DLD1 (cell line): Measurements from ENCODE around the gene BAIAP3.

Source experiments
- in situ Hi-C: cut with HindIII; loops from 2 replicates; pipeline ENCODE4 v1.10.0; 2017; ENCODE audit warnings: low sequenced_read_pairs

The BAIAP3 gene

DNA sequence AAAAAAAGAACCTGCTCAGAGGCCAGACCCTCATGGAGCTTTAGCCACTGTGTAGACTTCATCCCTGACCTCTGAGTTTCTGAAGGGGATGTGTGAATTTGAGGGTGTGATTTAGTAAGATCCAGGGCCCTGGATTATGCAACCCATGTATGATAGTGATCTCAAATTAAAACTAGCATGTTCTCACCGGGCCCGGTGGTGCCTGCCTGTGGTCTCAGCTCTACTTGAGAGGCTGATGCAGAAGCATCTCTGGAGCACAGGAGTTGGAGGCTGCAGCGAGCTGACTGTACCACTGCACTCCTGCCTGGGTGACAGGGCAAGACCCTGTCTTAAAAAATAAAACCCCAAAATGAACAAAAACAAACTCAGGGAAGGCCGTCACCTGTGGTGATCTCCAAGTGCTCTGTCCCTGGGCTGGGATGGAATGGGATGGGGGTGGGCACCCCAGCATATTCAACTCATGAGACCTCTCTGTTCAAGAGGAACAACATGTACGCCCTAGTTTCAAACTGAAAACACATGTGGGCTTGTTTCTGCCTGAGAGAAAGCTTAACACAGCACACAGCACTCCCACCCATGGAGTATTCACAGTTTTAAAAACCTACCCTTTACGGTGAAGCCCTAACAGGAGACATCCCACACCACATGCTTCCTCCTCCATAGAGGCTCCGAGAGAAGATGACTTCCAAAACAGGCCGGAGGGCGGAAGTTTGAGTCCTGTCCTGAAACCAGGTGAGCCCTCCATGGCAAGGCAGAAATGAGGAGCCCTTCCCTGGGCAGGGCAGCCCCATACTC, 48.4 kb downstream of the BAIAP3 start:
- in situ Hi-C loops = no loop called here

DNA sequence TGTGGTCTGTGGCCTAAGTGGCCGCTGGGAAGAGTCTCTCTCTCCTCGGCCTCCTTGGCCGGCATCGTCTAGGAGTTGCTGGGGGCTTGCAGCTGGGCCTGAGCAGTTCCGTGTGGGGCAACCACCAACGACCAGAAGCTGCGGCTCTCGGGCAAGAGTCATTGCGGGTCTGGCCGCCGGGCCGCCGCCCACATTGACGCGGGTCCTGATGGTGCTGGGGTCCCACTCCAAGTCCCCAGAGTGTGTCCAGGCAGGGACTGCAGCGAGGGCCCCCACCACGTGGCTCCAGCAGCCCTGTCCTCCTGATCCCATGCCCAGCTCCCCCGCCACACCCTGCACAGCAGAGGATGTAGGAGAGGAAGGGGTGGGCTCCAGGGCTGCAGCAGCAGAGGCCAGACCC, 50.1 kb downstream of the BAIAP3 start:
- in situ Hi-C loops = no loop called here

DNA sequence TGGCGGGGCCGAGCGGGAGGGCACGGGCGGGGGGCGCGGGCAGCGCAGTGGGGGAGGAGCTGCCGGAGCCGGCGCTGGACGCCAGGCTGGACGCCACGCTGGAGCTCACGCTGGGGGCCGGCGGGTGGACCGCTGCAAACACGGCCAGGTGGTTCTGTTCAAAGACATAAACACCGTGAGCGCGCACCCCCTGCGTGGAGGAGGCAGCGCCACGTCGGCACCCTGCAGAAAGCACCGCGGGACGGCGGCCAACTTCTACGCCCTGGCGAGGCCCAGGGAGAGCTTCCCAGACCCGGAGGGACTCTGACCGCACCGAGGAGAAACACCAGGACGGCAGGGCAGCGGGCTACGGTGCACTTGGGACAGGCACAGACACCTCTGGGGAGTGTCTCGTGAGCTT, 51.8 kb downstream of the BAIAP3 start:
- in situ Hi-C loops = no loop called here

DNA sequence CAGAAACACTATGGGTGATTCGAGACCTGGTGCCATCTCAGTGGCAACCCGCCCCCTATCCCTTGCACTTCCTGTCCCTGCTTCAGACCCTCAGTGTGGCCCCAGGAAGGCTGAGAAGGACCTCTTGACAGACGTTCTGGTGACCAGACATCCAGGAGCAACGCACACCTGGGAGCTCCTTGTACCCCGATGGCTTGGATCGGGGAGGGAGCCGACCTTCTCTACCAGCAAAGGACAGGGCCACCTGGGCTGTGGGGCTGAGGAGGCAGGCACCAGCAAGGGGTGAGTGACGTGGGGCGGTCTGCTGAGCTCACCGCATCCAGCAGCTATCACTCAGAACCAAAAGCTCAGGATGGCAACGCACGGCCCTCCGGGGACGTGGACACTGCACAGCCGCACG, 53.9 kb downstream of the BAIAP3 start:
- in situ Hi-C loops = no loop called here

DNA sequence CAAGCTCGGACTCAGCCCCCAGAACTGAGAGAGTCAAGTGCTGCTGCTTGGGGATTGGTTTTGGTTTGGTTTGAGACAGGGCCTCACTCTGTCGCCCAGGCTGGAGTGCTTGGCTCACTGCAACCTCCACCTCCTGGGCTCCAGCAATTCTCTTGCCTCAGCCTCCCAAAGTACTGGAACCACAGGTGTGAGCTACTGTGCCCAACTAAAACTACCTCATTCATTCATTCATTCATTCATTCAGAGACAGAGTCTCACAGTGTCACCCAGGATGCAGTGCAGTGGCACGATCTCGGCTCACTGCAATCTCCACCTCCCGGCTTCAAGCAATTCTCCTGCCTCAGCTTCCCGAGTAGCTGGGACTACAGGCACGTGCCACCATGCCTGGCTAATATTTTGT, 56.3 kb downstream of the BAIAP3 start:
- in situ Hi-C loops = no loop called here

DNA sequence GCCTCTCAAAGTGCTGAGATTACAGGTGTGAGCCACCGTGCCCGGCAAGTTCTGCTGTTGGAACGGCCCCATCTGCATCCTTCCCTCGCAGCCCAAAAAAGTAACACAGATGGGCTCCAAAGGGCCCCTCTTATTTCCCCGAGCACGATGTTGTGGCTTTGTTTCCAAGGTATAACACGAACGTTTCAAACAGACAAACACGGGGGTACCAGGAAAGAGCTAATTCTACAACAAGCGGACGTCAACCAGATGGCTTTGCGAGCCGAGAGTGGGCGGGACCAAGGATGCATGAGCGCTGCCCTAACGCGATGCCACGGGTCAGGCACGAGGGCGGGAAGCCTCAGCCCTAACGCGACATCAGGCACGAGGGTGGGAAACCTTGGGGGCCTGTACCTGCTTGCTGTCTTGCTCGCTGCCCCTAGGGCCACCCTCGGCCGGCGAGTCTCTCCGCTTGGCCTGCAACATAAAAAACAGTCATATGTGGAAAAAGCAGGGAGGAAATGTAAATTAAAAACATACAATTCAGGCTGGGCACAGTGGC, 56.9 kb downstream of the BAIAP3 start:
- in situ Hi-C loops = no loop called here

DNA sequence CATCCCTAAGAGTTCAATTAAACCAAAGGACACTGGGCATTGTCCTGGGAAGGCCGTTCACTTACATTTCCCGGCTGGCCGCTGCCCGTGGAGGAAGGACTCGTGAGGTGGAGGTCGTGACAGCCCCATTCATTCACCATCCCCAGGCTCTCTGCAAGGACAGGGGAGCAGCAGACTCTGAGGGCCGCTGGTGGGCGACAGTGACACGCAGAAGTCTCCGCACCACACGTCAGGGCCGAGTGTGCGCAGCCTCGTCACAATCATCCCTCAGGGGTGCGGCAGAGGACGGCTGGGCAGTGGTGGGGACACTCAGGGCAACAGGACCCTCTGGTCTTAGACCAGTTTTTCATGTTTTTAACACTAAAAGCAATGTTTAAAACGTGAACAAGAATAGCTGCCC, 59.4 kb downstream of the BAIAP3 start:
- in situ Hi-C loops = no loop called here

DNA sequence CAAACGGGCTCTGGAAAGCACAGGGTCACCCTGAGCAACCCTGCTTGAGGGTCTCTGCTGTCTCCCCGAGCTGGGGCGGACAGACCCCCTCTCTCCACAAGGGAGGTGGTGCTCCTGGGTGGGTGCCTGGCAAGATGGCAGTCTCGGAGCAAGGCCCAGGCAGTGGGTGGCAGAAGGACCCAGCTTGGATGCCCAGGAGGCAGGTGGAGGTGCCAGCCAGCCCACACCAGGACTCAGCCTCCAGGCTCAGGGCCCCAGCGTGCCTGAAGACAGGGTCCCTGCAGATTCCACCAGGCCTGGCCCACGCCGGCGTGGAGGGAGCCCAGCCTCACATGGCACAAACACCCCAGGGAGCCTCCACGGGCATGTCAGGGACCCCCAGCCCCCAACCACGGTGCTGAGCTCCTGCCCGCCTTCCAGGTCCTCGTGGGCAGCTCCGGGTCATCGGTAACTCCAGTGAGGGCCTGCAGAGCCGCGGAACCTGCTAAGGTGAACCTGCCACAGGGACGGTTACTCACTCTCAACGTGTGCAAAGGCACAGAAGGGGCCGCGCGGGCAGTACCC, 60.2 kb downstream of the BAIAP3 start:
- in situ Hi-C loops = no loop called here

DNA sequence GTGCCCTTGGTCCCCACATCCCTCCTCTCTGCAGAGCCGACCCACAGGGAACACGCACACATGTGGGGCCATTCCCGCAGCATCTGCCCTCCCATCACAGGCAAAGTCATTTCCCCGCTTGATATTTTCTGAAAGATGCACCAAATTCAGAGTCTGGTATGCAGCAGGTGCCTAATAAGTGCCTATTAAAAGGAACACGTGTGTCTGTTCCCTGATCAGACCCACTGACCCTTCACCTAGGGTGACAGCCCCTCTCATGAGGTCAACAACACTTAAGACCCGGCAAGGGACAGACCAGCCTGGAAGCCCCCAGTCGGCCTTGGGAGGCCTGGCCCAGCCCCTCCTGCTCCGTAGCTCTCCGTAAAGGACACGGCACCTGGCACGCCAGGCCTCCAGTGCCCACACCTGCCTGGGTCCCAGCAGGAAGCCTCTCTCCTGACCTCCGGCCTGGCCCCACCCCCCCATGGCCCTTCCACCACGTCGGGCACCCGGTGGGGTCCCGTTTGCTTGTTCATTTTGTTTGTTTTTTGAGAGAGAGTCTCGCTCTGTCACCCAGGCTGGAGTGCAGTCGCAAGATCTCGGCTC, 61.0 kb downstream of the BAIAP3 start:
- in situ Hi-C loops = no loop called here

DNA sequence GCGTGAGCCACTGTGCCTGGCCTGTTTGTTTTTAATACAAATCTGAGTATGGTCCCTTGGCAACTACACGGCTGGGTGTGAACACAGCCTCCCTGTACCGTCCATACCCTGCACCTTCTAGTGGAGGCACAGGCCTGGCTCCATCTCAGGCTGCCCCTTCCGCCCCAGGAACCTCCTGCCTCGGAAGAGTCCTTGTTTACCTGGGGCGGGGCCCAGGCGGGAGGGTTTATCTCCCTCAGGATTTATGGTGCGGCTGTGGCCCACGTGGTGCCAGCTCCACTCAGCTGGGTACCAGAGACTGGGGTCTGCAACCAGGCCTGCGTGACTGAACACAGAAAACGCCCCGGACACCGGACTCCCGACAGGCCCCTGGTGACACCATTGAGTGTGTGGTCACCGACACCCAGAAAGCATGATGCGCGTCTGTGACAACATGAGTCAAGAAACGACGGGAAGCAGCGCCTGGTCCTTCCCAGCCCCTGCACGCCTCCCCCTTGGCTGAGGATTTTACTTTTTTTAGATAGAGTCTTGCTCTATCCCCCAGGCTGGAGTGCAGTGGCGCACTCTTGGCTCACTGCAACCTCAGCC, 62.1 kb downstream of the BAIAP3 start:
- in situ Hi-C loops = no loop called here

DNA sequence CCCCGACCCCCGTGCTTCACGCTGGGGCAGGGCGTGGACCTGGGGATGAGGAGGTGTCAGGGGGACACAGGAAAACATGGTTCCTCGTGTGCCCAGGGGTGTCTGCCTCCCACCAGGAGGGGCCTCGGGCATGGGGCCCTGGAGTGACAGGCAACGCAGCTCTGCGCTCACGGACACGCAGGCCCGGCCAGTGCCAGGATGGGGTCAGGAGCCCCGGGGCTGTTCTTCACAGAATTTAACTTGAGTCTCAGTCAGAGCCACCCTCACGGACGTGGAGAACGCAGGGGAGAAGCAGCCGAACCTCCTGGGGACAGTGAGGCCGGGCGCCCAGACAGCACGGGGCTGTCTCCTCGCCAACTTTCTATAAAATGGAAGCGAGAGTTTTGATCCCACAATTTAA, 64.3 kb downstream of the BAIAP3 start:
- in situ Hi-C loops = no loop called here

DNA sequence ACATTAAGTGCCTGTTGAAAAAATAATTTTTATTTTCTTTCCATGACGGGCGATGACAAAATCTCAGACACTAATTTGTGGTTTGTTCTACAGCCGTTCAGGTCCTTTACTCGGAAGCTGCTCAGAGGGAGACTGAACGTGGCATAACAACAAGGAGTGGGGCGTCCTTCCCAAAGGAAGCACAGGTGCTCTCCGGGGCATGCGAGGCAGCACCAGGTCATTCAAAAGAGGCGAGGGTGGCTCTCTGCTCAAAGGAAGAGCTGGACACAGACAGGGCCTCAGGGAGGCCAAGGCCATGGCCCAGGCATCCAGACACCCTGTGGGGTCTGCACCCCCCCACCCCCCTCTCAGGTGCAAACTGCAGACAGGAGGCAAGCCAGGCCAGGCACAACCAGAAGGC, 64.9 kb downstream of the BAIAP3 start:
- in situ Hi-C loops = no loop called here
